ENCODE measurements around the gene HEATR5A. TPM values are rescaled to one million over a fixed set of nuclear protein-coding genes. Genes with fewer than 3 reads are reported as not detected.
A peak's percentile ranks its signal among the peaks of the same experiment; 100 is the strongest.

The HEATR5A gene
- total and polyA plus RNA-seq, 5 experiments from 2014 or later, result 4.0 to 13.8 (median 5.9) TPM

DNA sequence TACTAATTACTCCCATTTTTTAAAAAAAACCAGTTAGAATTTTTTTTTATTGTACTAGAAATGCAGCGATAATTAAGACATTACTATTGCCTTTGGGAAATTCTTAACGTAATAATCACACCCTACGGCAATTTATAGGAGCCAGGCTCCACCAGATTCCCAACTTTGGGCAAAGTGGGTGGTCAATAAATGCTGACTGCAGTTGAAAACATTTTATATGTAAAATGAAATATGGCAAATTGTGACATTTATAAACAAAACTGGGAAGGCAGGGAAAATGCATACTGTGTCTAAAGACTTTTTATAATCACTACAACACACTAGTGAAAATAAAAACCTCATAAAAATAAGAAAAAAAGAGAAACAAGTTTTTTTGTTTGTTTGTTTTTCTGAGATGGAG lies 119.5 kb downstream of the HEATR5A start:
- POLR2A ChIA-PET, result no interaction called here
- DNase-seq (no peak), ATAC-seq (no peak)
- no peaks in the 10 kb centered on the region for H3K27me3 Mint-ChIP-seq
- H3K36me3 Mint-ChIP-seq, result peaks cover 0 to 42% (median 13%) of the 10 kb centered on the region in 3 donors
- no peaks in the 10 kb centered on the region for H3K9me3 Mint-ChIP-seq
- no peak overlapping the region for H3K4me3 Mint-ChIP-seq
- H3K27ac Mint-ChIP-seq, result peak overlapping the region in 1 of 10 donors; percentile 51
- H3K4me1 Mint-ChIP-seq, result no peaks in the 10 kb centered on the region

- POLR2A ChIA-PET, result no interaction called here
- DNase-seq, result no peak
- Mint-ChIP-seq H3K4me1 (no peaks in the 10 kb centered on the region), H3K4me3 (no peak overlapping the region), H3K27ac (peak overlapping the region in 1 of 10 donors; percentile 51), H3K9me3 (no peaks in the 10 kb centered on the region), H3K27me3 (no peaks in the 10 kb centered on the region), H3K36me3 (peaks cover 0 to 37% (median 13%) of the 10 kb centered on the region in 3 donors)
- no peak for ATAC-seq
Observed at GRCh38 chr14:31300296-31300695, 120.1 kb downstream of the HEATR5A start.

DNA sequence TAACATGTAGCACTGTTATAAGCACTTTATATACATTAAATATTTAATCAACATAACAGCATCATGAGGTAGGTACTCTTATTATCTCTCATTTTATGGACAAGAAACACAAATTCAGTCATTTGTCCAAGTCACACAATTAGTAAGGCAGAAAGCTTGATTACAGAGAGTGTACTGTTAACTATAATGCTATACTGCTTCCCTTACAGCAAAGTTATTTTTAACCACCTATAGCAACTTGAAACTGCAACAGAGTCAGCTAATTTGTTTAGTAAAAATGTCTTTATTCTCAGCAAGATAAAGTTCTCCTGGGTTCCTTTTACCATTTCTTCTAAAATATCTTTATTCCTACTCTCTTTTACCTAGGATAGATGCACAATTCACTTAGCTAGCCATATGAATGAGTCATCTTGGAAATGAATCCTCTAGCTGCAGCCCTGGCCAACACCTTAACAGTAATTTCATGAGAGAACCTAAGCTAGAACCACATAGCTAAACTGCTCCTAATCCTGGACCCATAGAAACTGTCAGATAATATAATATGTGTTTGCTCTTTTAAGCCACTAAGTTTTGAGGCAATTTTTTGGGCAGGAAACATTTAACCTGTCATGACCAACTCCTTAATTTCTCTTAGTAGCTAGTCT lies 122.5 kb downstream of the HEATR5A start:
- Mint-ChIP-seq H3K4me1 (no peaks in the 10 kb centered on the region), H3K36me3 (peaks cover 0 to 30% (median 6%) of the 10 kb centered on the region in 3 donors), H3K4me3 (no peak overlapping the region), H3K9me3 (no peaks in the 10 kb centered on the region), H3K27me3 (no peaks in the 10 kb centered on the region), H3K27ac (peak overlapping the region in 1 of 10 donors; percentile 30)
- POLR2A ChIA-PET, result no interaction called here
- DNase-seq (no peak), ATAC-seq (no peak)

DNA sequence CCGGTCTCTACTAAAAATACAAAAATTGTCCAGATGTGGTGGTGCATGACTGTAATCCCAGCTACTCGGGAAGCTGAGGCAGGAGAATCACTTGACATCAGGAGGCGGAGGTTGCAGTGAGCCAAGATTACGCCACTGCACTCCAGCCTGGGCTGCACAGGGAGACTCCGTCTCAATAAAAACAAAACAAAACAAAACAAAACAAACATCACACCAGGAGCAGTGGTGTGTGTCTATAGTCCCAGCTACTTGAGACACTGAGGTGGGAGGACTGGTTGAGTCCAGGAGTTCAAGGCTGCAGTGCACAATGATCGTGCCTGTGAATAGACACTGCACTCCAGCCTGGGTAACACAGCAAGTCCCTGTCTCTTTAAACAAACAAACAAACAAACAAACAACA lies 123.2 kb downstream of the HEATR5A start:
- Mint-ChIP-seq H3K4me3 (no peak overlapping the region), H3K27ac (peak overlapping the region in 2 of 10 donors; percentile 10 to 46), H3K27me3 (no peaks in the 10 kb centered on the region), H3K36me3 (peaks cover 0 to 28% (median 3%) of the 10 kb centered on the region in 3 donors), H3K4me1 (no peaks in the 10 kb centered on the region), H3K9me3 (no peaks in the 10 kb centered on the region)
- no peak for ATAC-seq
- DNase-seq, result no peak
- POLR2A ChIA-PET, result no interaction called here

DNA sequence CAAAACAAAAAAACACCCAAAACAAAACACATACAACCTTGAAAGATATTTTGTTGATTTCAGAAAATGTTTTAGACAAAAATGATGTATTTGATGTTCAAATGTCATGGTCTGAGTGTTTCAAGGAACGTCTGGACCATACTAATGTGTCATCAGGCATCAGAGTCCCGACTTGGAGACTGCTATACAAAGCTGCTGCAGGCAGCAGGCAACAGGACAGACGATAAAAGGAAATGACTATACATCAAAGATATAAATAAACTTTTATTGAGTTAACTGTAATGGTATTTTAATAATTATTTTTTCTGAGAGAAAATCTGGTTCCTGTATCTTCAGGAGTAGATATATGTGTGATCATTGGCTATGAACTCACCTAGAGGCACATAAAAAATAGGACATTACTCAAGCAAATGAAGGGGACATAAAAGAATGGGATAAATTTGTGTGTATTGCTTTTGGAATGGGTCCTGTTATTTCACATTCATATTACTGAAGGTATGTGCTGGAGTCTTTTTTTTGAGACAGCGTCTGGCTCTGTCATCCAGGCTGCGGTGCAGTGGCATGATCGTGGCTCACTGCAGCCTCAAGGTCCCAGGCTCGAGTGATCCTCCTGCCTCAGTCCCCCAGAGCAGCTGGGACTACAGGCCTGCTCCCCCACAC lies 125.5 kb downstream of the HEATR5A start:
- Mint-ChIP-seq H3K4me1 (peaks cover 0 to 4% (median 0%) of the 10 kb centered on the region in 4 donors), H3K9me3 (no peaks in the 10 kb centered on the region), H3K27ac (peak overlapping the region in 1 of 10 donors; percentile 61), H3K4me3 (no peak overlapping the region), H3K27me3 (no peaks in the 10 kb centered on the region), H3K36me3 (peaks cover 0 to 11% (median 0%) of the 10 kb centered on the region in 3 donors)
- POLR2A ChIA-PET, result no interaction called here
- ATAC-seq (no peak), DNase-seq (no peak)

GRCh38 chr14:31292937-31293616 lies 127.3 kb downstream of the HEATR5A start:
- Mint-ChIP-seq H3K9me3 (no peaks in the 10 kb centered on the region), H3K4me3 (no peak overlapping the region), H3K36me3 (peaks cover 0 to 11% (median 0%) of the 10 kb centered on the region in 3 donors), H3K27ac (peak overlapping the region in 2 of 10 donors; percentile 12 to 60), H3K4me1 (peaks cover 0 to 4% (median 0%) of the 10 kb centered on the region in 4 donors), H3K27me3 (no peaks in the 10 kb centered on the region)
- POLR2A ChIA-PET, result no interaction called here
- DNase-seq (no peak), ATAC-seq (no peak)

- H3K27ac Mint-ChIP-seq, result no peak overlapping the region
- DNase-seq (no peak), ATAC-seq (no peak)
- H3K36me3 Mint-ChIP-seq, result peaks cover 0 to 11% (median 0%) of the 10 kb centered on the region in 3 donors
- peaks cover 0 to 4% (median 0%) of the 10 kb centered on the region in 4 donors for H3K4me1 Mint-ChIP-seq
- POLR2A ChIA-PET, result no interaction called here
- H3K27me3 Mint-ChIP-seq, result no peaks in the 10 kb centered on the region
- H3K9me3 Mint-ChIP-seq, result peaks cover 0 to 4% (median 0%) of the 10 kb centered on the region in 9 donors
- H3K4me3 Mint-ChIP-seq, result no peak overlapping the region
Observed at GRCh38 chr14:31291210-31291609, 129.1 kb downstream of the HEATR5A start.

GRCh38 chr14:31287294-31287972 lies 132.9 kb downstream of the HEATR5A start:
- no peaks in the 10 kb centered on the region for H3K27me3 Mint-ChIP-seq
- no peaks in the 10 kb centered on the region for H3K36me3 Mint-ChIP-seq
- H3K27ac Mint-ChIP-seq, result no peak overlapping the region
- peaks cover 0 to 4% (median 0%) of the 10 kb centered on the region in 9 donors for H3K9me3 Mint-ChIP-seq
- H3K4me3 Mint-ChIP-seq, result no peak overlapping the region
- POLR2A ChIA-PET, result no interaction called here
- no peak for ATAC-seq
- no peak for DNase-seq
- peaks cover 0 to 6% (median 0%) of the 10 kb centered on the region in 4 donors for H3K4me1 Mint-ChIP-seq

DNA sequence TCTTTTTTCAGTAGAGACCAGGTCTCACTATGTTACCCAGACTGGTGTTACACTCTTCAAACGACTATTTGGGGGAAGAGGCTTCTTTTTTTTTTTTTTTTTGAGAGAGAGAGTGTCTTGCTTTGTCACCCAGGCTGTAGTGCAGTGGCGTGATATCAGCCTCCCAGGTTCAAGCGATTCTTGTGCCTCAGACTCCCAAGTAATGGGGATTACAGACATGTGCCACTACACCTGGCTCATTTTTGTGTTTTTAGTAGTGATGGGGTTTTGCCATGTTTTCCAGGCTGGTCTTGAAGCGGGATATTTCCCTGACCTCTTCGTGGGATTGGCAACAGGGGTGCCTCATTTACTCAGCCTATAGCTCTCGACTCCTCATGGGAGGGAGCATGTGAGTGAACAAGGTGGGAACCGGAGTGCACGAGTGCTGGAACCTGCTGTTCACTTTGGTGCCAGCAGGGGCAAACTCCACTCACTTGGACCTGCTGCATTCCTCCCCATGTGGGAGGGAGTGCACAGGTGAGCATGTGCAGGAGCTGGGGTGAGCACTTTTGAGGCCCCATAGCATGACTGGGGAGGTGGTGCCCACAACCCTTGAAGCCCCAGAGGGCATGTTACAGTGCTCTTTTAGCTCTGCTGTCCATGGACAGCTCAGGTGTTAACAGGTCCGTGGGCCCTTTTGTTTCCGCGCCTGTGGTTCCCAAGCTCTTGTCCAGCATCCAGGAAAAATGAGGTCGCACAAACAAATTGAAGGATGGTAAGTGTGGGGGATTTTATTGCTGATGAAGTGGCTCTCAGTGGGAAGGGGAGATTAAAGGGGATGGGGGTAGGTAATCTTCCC lies 133.7 kb downstream of the HEATR5A start:
- peak in 1 of 10 donors; percentile 18 for DNase-seq
- H3K4me3 Mint-ChIP-seq, result no peak overlapping the region
- H3K27me3 Mint-ChIP-seq, result no peaks in the 10 kb centered on the region
- peak in 1 of 2 donors; percentile 30 for ATAC-seq
- peaks cover 0 to 4% (median 0%) of the 10 kb centered on the region in 9 donors for H3K9me3 Mint-ChIP-seq
- POLR2A ChIA-PET, result no interaction called here
- H3K27ac Mint-ChIP-seq, result no peak overlapping the region
- H3K4me1 Mint-ChIP-seq, result peaks cover 0 to 6% (median 0%) of the 10 kb centered on the region in 4 donors
- H3K36me3 Mint-ChIP-seq, result no peaks in the 10 kb centered on the region

DNA sequence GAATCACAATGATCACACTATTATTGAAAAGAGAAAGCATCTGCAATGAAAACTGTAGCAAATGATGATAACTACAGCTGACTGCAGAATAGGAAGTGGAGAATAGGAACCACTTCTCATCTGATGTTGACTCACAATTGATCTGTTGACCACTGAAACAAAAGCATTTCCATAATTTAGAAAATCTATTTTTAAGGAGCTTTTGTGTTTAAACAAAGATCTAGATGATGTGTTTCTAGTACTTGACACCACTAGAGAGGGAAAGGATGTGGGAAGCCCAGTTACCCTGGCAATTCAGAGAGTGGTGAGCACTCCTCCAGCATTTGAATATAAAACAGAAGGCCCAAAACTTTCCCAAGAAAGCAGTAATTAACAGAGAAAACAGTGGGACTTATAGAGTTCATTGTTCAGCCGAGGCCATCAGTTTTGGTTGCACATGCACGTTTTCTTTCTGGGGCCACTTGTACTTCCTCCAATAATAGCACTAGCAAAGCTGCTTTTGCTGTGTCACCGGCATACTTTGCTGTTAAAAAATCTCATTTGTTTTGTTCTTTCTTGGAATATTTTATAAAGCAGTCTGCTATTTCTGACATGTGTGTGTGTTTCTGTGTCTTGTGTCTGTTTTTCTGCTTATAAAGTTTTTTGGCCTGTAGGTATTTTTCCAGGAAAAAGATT lies 136.6 kb downstream of the HEATR5A start:
- Mint-ChIP-seq H3K4me3 (no peak overlapping the region), H3K36me3 (peaks cover 0 to 2% (median 0%) of the 10 kb centered on the region in 3 donors), H3K4me1 (peaks cover 0 to 2% (median 0%) of the 10 kb centered on the region in 4 donors), H3K9me3 (peaks cover 0 to 10% (median 0%) of the 10 kb centered on the region in 9 donors), H3K27me3 (no peaks in the 10 kb centered on the region), H3K27ac (peak overlapping the region in 1 of 10 donors; percentile 43)
- POLR2A ChIA-PET, result no interaction called here
- DNase-seq, result no peak
- no peak for ATAC-seq

DNA sequence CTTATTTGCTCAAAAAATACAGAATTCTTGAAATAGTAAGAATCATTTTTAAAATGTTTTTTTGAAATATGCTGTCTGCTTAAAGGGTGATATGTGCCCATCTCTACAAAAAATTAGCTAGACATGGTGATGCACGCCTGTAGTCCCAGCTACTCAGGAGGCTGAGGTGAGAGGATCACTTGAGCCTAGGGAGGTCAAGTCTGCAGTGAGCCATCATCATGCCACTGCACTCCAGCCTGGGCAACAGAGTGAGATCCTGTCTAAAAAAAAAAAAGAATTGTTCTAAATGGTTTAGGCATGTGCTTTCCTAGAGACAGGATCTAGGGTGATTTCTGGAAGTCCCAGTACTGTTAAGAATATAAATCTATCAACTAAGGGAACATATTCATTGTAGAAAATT lies 137.2 kb downstream of the HEATR5A start:
- H3K27ac Mint-ChIP-seq, result peak overlapping the region in 1 of 10 donors; percentile 56
- no peaks in the 10 kb centered on the region for H3K27me3 Mint-ChIP-seq
- peaks cover 0 to 2% (median 0%) of the 10 kb centered on the region in 4 donors for H3K4me1 Mint-ChIP-seq
- no peak for DNase-seq
- no peak for ATAC-seq
- peaks cover 0 to 12% (median 0%) of the 10 kb centered on the region in 9 donors for H3K9me3 Mint-ChIP-seq
- H3K4me3 Mint-ChIP-seq, result no peak overlapping the region
- POLR2A ChIA-PET, result no interaction called here
- H3K36me3 Mint-ChIP-seq, result peaks cover 0 to 3% (median 0%) of the 10 kb centered on the region in 3 donors
